GM12878 (cell line): ENCODE measurements around the gene DNAJC4. TPM values are rescaled to one million over a fixed set of nuclear protein-coding genes. Genes with fewer than 3 reads are reported as not detected.

Experiments
- BCL3 ChIP-seq: IDR thresholded peaks from 2 replicates; pipeline ENCODE4 v1.6.1; 2011; ENCODE audit warnings: borderline replicate concordance, low read depth, mild to moderate bottlenecking, moderate library complexity, low read length; ENCODE audit not compliant: insufficient read depth, poor library complexity, severe bottlenecking
- ESRRA ChIP-seq: IDR thresholded peaks from 2 replicates; pipeline ENCODE4 v1.6.1; 2012; ENCODE audit warnings: mild to moderate bottlenecking, low read length, improper control_type of control experiment
- MEF2B ChIP-seq: fragments of 450-650 bp; IDR thresholded peaks from 2 replicates; pipeline ENCODE4 v1.6.1; 2018; ENCODE audit warnings: mild to moderate bottlenecking, moderate library complexity; ENCODE audit not compliant: partially characterized antibody, poor library complexity, severe bottlenecking
- MYC ChIP-seq: IDR thresholded peaks from 2 replicates; pipeline ENCODE4 v1.6.1; 2011; ENCODE audit warnings: mild to moderate bottlenecking, low read length, moderate library complexity, inconsistent platforms; ENCODE audit not compliant: insufficient read depth, insufficient replicate concordance, insufficient read length, severe bottlenecking
- NR2C2 ChIP-seq: IDR thresholded peaks from 2 replicates; pipeline ENCODE4 v1.6.1; 2011; ENCODE audit warnings: borderline replicate concordance, low read depth; ENCODE audit not compliant: control insufficient read depth, insufficient read length
- RAD21 ChIP-seq: IDR thresholded peaks from 2 replicates; pipeline ENCODE4 v1.6.1; 2011; ENCODE audit warnings: mild to moderate bottlenecking, low read depth, low read length, moderate library complexity; ENCODE audit not compliant: insufficient read depth
- TCF12 ChIP-seq: IDR thresholded peaks from 2 replicates; pipeline ENCODE4 v1.6.1; 2011; ENCODE audit warnings: low read depth, mild to moderate bottlenecking, low read length
- polyA plus RNA-seq, 11 experiments: library from polyadenylated mRNA; depleted of rRNA in 4 of 11; unstranded in 6 of 11; stranded (reverse) in 5 of 11; fragments of >200 nt; fragmentation: Nextera tagmentation in 4 of 11; fragmentation: Illumina TruSeq in 1 of 11; extraction: Ambion mirVana in 4 of 11; extraction: Trizol in 1 of 11; gene quantifications; 1 replicate in 1 of 11; 2 replicates in 10 of 11; pipeline versions ENCODE4 v1.2.1 to v1.2.3, GENCODE V29; 2011 to 2016; ENCODE audit warnings: inconsistent platforms in 2 of 11, missing spikeins in 2 of 11, low read depth in 1 of 11
- total RNA-seq, 4 experiments: library from RNA; depleted of rRNA in 3 of 4; stranded (reverse); fragments of >200 nt in 3 of 4; fragmentation: Illumina TruSeq in 1 of 4; extraction: Trizol in 1 of 4; gene quantifications; 2 replicates each; pipeline versions ENCODE4 v1.2.1 to v1.2.3, GENCODE V29; 2013 to 2021
- TF ChIP-seq, protein P1 (sequence below): fragments of 450-650 bp; formaldehyde crosslinking; IDR thresholded peaks from 2 replicates; pipeline ENCODE4 v1.4.0; 2022; ENCODE audit warnings: mild to moderate bottlenecking, moderate library complexity

Gene DNAJC4
- total and polyA plus RNA-seq, 10 of the 15 experiments (the other 5 are each of a cell fraction or from before 2014, with no cell fraction given), result 3.7 to 64.9 (median 30.1) TPM

DNA sequence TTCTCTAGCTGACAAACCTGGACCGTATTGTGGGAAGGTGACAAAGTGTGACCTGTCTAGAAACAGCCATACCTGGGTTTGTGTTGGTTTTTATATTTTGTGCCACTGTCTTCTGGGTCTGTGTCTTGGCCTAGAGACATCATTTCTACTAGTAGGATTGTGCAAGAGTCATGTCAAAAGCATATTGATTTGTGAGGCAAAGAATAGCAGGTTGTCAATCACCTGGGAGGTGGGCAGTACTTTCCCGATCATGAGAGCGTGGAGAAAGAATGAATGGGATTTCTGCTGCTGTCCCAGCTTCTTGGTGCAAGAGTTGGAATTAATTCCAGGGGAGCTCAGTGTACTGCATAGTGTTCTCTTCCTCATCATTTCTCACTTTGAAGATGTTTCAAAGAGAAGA, 28.8 kb upstream of the DNAJC4 start (continued):
- TF ChIP-seq, protein P1, sequence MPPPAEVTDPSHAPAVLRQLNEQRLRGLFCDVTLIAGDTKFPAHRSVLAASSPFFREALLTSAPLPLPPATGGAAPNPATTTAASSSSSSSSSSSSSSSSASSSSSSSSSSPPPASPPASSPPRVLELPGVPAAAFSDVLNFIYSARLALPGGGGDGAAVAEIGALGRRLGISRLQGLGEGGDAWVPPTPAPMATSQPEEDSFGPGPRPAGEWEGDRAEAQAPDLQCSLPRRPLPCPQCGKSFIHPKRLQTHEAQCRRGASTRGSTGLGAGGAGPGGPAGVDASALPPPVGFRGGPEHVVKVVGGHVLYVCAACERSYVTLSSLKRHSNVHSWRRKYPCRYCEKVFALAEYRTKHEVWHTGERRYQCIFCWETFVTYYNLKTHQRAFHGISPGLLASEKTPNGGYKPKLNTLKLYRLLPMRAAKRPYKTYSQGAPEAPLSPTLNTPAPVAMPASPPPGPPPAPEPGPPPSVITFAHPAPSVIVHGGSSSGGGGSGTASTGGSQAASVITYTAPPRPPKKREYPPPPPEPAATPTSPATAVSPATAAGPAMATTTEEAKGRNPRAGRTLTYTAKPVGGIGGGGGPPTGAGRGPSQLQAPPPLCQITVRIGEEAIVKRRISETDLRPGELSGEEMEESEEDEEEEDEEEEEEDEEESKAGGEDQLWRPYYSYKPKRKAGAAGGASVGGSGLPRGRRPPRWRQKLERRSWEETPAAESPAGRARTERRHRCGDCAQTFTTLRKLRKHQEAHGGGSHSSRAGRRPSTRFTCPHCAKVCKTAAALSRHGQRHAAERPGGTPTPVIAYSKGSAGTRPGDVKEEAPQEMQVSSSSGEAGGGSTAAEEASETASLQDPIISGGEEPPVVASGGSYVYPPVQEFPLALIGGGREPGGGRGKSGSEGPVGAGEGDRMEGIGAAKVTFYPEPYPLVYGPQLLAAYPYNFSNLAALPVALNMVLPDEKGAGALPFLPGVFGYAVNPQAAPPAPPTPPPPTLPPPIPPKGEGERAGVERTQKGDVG, result no peak
- TF ChIP-seq TCF12 (no peak), BCL3 (no peak), MYC (no peak), NR2C2 (no peak), ESRRA (no peak), MEF2B (no peak), RAD21 (no peak)
- TF ChIP-seq, all 136 proteins: peak for 0
